Fibroblast of skin of abdomen (primary cell): Measurements from ENCODE around the gene CRNKL1.

ENCODE experiments used
- DNase-seq: peaks from one replicate; pipeline ENCODE4 v3.0.0-alpha.2; 2013

Gene CRNKL1

GRCh38 chr20:20060234-20060998 lies 8.2 kb upstream of the CRNKL1 start:
- DNase-seq, result no peak

DNA sequence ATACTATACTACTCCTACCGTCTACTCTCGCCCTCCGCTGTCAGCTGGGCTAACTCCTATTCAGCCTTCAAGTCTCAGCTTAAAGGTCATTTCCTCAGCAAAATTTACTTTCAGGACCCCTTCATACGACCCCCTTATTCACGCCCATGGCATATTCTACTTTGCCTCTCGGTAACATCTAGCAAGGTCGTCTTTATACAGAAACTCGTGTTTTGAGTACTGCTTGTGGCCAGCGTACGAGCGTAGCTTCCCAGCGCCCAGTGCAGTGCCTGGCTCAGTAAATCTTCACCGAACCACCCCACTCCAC lies 546 bp downstream of the CRNKL1 start:
- DNase-seq, result no peak

- DNase-seq, result no peak
Observed at GRCh38 chr20:20039752-20040387, 12.4 kb downstream of the CRNKL1 start.

GRCh38 chr20:20038586-20038985 lies 13.7 kb downstream of the CRNKL1 start:
- DNase-seq, result no peak

GRCh38 chr20:20037960-20038359 lies 14.3 kb downstream of the CRNKL1 start:
- peak; percentile 46 for DNase-seq

DNA sequence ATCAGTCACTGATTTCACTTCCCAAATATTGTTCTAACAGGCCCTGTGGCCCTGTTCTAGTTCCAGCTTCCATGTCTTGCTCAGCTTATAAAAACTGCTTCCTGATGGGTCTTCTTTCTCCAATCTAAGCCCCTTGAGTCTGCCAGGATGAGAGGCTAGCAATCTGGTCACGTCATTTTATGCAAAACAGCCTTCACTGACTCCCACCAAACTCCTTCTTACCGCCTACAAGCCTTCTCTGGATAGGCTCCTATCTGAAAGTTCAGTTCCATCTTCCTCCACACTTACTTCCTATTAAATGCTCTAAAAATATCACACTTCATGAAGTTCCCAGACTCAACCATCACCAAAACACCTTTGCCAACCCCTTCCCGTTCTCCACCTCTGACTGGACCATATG lies 15.5 kb downstream of the CRNKL1 start:
- no peak for DNase-seq

DNA sequence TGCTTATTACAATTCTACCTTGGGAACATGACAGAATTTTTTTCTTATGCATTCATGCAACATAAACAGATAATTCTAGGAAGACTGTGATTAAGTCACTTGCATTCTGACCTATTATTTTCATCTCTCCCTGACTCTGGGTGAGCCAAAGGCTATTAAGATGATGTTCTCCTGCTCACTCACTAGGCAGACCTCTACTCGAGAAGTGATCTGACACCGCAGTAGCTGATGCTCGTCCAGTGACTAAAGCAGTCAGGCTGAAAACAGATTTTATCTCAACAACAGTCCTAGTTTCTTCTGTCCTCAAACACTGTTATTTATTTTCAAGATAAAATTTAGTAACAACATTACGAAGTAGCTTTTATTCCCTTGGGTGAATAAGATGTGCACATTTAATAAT lies 17.8 kb downstream of the CRNKL1 start:
- no peak for DNase-seq

DNA sequence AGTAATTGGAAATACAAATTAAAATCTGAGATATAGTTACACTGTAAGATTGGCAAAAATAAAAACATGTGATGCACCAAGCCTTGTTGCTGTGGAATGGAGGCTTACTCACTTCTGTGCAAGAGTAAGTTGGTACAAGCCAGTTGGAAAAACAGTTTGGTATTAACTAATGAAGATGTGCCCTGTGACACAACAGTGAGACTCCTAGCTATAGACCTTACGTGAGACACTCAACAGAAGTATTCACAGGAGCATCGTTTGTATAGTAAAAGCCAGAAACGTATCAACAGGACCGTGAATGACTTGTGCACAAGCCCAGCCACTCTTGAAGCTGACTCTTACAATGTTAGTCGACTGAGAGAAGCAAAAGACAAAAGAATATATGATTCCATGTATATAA lies 20.5 kb downstream of the CRNKL1 start:
- DNase-seq, result no peak

DNA sequence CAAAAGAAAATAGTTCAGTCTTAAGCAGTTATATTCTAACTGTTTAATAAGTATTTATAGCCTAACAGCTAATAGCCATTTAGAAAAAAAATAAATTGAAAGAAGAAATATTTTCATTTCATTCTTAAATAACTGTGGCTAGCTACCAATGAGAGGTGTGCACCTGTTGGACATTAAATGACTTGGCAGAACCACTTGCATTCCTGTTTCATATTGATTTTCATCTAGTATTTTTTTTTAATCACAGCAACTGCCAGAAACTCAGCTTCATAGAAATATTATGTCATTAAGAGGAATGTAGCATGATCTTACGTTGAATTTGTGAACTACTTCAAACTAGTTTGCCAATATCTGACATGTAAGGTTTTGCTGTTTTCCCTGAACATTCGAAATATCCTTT lies 25.0 kb downstream of the CRNKL1 start:
- no peak for DNase-seq

DNA sequence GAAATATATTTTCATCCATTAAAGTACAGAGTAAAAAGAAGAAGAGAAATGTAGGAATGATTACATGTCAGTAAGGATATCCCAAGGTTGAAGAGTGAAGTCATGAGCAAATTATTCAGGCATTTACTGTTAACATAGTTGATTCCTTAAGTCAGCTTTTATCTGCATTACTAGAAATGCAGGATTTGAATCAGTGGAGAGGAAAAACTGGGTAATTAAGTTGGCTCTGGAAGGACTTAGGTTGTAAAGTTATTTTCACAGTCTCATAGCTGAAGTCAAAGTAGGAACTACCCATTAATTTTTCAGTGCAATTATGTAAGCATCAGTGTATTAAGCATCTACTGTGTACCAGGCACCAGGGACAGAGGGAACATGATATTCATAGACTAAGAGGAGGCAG lies 27.3 kb downstream of the CRNKL1 start:
- DNase-seq, result peak; percentile 41

DNA sequence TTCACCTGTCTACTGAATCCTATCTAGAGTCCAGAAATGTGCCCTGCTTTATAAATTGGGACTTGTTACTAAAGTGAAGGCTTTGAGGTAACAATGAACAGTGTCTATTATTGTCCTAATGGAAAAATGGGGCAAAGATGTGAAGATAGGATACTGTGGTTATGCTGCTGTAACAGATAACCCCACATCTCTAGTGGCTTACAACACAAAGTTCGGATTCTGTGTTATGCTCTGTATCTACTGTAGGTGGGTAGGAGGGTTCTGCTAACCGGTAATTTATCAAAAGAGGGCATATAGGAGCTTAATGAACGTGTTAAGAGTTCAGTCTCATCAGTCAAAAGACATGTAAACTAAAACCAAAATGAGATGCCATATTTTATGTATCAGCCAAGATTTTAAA lies 28.9 kb downstream of the CRNKL1 start:
- no peak for DNase-seq

- DNase-seq, result no peak
Observed at GRCh38 chr20:20022498-20022897, 29.8 kb downstream of the CRNKL1 start.

DNA sequence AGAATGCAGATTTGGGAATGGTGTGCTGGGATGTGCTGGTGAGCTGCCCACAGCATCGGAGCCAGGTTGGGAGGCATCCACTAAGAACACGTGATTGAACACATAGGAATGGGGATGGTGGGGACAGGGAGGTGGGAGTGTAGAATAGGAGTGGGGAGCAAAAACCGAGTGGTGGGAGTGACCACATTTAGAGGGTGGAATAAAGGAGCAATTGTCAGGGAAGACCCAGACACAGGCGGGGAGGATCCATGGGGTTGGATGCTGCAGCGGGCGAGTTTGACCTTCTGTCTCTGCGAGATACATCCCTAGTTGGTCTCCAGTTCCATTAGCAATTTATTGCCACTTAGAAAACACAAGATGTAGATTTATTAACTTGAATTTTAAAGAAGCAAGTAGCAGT lies 30.4 kb downstream of the CRNKL1 start:
- no peak for DNase-seq

- no peak for DNase-seq
Observed at GRCh38 chr20:20020908-20021307, 31.4 kb downstream of the CRNKL1 start.

DNA sequence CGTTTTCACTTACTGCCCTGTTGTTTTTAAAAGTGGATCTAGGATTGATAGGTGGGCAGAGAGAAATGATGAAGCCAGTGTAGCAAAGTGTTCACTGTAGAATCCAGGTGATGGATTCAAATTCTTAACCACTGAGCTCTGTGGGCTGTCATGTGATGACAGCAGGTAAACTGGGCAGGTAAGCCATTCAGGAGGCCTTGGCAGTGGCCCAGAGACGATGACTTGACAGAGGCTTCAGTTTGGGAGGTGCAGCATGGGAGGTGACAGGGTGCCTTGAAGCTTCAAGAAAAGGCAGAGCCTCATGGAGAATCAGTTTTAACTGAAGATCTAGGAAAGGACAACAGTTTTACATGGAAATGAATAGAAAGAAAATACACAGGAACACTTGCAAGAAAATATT lies 33.1 kb downstream of the CRNKL1 start:
- DNase-seq, result no peak

DNA sequence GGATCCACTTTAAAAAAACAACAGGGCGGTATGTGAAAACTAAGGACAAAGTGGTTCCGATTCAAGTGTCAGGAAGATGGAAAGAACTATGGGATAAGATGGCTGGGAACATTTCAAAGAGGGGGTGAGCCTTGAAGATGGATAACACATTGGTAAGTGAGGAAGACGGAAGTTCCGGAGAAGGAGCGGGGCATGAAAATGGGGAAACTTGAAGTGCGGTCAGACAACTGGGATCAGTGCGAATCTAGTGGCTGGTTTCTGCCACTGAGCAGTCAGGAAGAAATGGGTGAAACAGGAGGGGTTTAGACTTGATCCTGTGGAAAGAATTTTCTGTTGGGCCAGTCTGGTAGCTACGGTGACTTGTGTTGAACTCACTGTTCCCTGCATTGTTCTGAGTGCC lies 33.9 kb downstream of the CRNKL1 start:
- DNase-seq, result no peak

- no peak for DNase-seq
Observed at GRCh38 chr20:20017844-20018185, 34.5 kb downstream of the CRNKL1 start.

GRCh38 chr20:20017001-20017843 lies 35.0 kb downstream of the CRNKL1 start, which contains the start of gene NAA20:
Gene NAA20, plus strand, starts transcription at chr20:20017362. Its CDS starts 35 bp downstream, at chr20:20017397.
- peak; percentile 90 for DNase-seq

GRCh38 chr20:20014659-20015058 lies 37.6 kb downstream of the CRNKL1 start:
- DNase-seq, result no peak

GRCh38 chr20:20012541-20012940 lies 39.7 kb downstream of the CRNKL1 start:
- DNase-seq, result no peak

DNA sequence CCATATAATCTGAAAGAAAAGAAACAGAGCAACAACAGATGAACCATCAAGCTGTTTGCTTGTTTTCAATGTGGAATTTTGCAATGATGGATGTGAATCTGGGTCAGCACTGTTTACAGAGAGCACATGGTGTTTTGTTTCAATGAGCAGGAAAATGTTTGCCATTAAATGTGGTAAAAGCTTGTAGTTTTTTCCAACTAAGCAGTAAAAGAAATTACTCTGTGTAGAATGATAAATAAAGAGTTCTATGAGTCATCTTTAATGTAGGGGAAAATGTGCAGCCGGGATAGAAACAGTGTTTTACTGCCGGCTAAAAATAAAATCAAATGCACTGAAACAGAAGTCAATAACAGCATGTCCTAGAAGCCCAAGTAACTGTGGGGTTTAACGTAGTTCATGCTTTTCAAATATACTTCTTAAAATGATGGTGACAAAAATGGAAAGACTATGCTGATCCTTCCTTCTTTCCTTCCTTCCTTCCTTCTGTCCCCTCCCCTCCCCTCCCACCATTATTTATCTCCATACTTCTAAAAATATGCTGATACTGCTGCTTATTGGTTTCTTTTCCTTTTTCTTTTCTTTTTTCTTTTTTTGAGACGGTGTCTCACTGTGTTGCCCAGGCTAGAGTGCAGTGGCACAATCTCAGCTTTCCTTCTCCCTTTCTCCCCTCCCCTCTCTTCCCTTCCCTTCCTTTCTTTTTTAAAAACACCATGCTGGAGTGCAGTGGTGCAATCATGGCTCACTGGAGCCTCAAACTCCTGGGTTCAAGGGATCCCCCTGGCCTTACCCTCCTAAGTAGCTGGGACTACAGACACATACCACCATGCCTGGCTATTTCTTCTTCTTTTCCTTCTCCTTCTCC lies 41.4 kb downstream of the CRNKL1 start:
- DNase-seq, result peak; percentile 39

GRCh38 chr20:20009784-20010253 lies 42.4 kb downstream of the CRNKL1 start:
- DNase-seq, result no peak

DNA sequence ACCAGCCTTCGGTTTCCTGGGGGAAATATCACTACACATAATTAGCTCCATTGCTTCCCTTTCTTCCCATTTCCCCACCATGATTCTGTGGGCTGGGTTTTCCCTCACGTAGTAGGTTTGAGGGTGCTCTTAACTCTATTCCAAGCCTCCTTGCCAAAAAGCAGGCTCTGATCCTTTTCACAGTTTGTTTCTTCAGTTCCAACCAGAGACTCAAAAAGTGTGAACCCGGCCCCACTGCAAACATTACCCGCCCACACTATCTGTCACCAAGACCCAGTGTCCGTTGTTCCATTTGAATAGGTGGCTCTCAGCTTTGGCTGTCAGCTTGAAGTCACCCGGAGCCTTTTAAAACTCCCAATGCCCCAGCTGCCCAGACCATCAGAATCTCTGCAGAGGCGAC lies 46.9 kb downstream of the CRNKL1 start:
- DNase-seq, result no peak
